Measurements from ENCODE around the gene STRN4.

- no peak for TF ChIP-seq POLR2AphosphoS5 (IDR thresholded peaks at IDR 0.05; ENCODE audit: low read depth, low read length)
- no peak for TF ChIP-seq POLR2A (IDR thresholded peaks at IDR 0.05; ENCODE audit: low read depth, low read length)
- TF ChIP-seq SPI1 (IDR thresholded peaks at IDR 0.05; ENCODE audit: low read depth, low read length): no peak
- no peak for TF ChIP-seq TAF1 (IDR thresholded peaks at IDR 0.05; ENCODE audit: low read depth, low read length)
- TF ChIP-seq PAX5 (IDR thresholded peaks at IDR 0.05; ENCODE audit: insufficient read depth, low read length, severe bottlenecking): no peak
These were observed 56.9 kb downstream of the STRN4 start for GRCh38 chr19:46689358-46689757.

Data from GM12891 (cell line).